Transverse colon (tissue), 4 donors: ENCODE data around the gene SH3RF3.

Experiments used
- CTCF ChIP-seq, 5 experiments: fragments of 200-600 bp in 3 of 5; fragments of 450-650 bp in 2 of 5; sonication (generic) in 3 of 5; IDR thresholded peaks; 1 replicate in 2 of 5; 2 replicates in 3 of 5; pipeline ENCODE4 v1.5.1; 2016 to 2017; ENCODE audit warnings: antibody characterized with exemption in 5 of 5, inconsistent platforms in 3 of 5, mild to moderate bottlenecking in 2 of 5, moderate library complexity in 1 of 5
- EP300 ChIP-seq: sonication (generic); formaldehyde crosslinking; IDR thresholded peaks from one replicate; pipeline ENCODE4 v1.6.1; 2017; ENCODE audit warnings: antibody characterized with exemption, low read depth
- POLR2A ChIP-seq: fragments of 450-650 bp; IDR thresholded peaks from one replicate; pipeline ENCODE4 v1.6.1; 2016; ENCODE audit warnings: antibody characterized with exemption, mild to moderate bottlenecking, moderate library complexity
- POLR2AphosphoS5 ChIP-seq, 3 donors: sonication (generic); formaldehyde crosslinking; IDR thresholded peaks; one replicate each; pipeline ENCODE4 v1.6.1; 2016; ENCODE audit warnings: antibody characterized with exemption in 3 of 3

GRCh38 chr2:109396202-109397180 lies 267.5 kb downstream of the SH3RF3 start:
- TF ChIP-seq CTCF (IDR thresholded peaks at IDR 0.05) (no peak), POLR2A (no peak), POLR2AphosphoS5 (IDR thresholded peaks at IDR 0.05) (no peak), EP300 (no peak)
